ENCODE measurements around the gene SPATA46. TPM values are rescaled to one million over a fixed set of nuclear protein-coding genes. Genes with fewer than 3 reads are reported as not detected.
"Not testable (repeated sequence)": the region's sequence is repeated elsewhere in the genome, so short reads cannot be mapped to it uniquely, and the experiment has no call there.

Gene SPATA46, protein sequence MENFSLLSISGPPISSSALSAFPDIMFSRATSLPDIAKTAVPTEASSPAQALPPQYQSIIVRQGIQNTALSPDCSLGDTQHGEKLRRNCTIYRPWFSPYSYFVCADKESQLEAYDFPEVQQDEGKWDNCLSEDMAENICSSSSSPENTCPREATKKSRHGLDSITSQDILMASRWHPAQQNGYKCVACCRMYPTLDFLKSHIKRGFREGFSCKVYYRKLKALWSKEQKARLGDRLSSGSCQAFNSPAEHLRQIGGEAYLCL
- total RNA-seq: not detected

DNA sequence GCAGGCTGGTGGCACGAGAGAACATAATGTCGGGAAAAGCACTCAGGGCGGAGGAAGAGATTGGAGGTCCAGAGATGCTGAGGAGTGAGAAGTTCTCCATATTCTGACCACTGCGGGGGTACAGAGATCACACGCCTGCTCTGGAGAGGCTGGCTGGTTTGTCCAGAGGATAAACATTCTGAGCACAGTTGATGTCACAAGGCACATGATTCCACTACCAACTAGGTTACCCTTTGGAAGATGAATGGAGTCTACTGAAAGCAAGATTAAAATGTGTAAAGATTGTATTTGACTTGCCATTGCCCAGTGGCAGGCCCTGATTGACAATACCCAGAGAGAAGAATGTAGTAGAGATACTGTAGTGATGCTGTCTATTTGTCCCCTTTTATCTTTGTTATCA lies at the start of gene SPATA46:
Gene SPATA46 (minus strand): TSS at position 164 of the 400 bp plus-strand sequence. CDS start 64 bp downstream, at position 100.
- H3K9me3 ChIP-seq: no peaks in the 10 kb centered on the region
- DNase-seq: peak in 1 of 3 donors; percentile 14
- H3K27me3 ChIP-seq: no peaks in the 10 kb centered on the region
- H3K4me1 ChIP-seq: peaks cover 0 to 23% (median 4%) of the 10 kb centered on the region in 4 donors
- no peak within 1 kb of the TSS for H3K4me3 ChIP-seq
- H3K36me3 ChIP-seq: no peaks in the 10 kb centered on the region
- H3K27ac ChIP-seq: no peak within 1 kb of the TSS
- no peak for TF ChIP-seq POLR2A (IDR thresholded peaks at IDR 0.05)
- TF ChIP-seq, protein P1, sequence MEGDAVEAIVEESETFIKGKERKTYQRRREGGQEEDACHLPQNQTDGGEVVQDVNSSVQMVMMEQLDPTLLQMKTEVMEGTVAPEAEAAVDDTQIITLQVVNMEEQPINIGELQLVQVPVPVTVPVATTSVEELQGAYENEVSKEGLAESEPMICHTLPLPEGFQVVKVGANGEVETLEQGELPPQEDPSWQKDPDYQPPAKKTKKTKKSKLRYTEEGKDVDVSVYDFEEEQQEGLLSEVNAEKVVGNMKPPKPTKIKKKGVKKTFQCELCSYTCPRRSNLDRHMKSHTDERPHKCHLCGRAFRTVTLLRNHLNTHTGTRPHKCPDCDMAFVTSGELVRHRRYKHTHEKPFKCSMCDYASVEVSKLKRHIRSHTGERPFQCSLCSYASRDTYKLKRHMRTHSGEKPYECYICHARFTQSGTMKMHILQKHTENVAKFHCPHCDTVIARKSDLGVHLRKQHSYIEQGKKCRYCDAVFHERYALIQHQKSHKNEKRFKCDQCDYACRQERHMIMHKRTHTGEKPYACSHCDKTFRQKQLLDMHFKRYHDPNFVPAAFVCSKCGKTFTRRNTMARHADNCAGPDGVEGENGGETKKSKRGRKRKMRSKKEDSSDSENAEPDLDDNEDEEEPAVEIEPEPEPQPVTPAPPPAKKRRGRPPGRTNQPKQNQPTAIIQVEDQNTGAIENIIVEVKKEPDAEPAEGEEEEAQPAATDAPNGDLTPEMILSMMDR (IDR thresholded peaks at IDR 0.05): no peak

DNA sequence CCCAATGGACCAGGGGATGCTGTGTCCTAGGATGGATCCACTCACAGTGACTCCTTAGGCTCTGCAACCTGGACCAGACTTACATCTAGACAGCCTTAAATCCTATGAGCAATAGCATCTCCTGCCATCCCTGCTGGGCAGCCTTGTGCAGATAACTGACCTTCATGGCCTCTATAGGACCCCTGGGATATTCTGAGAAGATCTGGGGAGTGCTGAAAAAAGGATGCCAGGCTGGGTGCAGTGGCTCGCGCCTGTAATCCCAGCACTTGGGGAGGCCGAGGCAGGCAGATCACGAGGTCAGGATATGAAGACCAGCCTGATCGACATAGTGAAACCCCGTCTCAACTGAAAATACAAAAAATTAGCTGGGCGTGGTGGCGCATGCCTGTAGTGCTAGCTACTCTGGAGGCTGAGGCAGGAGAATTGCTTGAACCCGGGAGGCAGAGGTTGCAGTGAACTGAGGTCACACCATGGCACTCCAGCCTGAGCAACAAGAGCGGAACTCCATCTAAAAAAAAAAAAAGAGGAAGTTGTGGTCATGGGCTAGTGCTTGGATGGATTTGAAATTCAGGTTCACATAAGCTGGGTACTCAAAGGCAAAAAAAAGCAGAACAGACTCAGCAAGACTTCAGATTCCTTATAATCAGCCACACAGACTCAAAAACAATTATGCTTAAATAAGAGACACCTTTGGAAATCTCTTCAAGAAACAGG lies 46.2 kb upstream of the SPATA46 start:
- H3K36me3 ChIP-seq: peaks cover 0 to 5% (median 0%) of the 10 kb centered on the region in 3 donors
- DNase-seq: no peak
- H3K4me3 ChIP-seq: no peak overlapping the region
- no peaks in the 10 kb centered on the region for H3K27me3 ChIP-seq
- H3K4me1 ChIP-seq: no peaks in the 10 kb centered on the region
- H3K9me3 ChIP-seq: no peaks in the 10 kb centered on the region
- no peak for TF ChIP-seq POLR2A (IDR thresholded peaks at IDR 0.05)
- TF ChIP-seq, protein P1 (IDR thresholded peaks at IDR 0.05): no peak
- H3K27ac ChIP-seq: no peak overlapping the region

DNA sequence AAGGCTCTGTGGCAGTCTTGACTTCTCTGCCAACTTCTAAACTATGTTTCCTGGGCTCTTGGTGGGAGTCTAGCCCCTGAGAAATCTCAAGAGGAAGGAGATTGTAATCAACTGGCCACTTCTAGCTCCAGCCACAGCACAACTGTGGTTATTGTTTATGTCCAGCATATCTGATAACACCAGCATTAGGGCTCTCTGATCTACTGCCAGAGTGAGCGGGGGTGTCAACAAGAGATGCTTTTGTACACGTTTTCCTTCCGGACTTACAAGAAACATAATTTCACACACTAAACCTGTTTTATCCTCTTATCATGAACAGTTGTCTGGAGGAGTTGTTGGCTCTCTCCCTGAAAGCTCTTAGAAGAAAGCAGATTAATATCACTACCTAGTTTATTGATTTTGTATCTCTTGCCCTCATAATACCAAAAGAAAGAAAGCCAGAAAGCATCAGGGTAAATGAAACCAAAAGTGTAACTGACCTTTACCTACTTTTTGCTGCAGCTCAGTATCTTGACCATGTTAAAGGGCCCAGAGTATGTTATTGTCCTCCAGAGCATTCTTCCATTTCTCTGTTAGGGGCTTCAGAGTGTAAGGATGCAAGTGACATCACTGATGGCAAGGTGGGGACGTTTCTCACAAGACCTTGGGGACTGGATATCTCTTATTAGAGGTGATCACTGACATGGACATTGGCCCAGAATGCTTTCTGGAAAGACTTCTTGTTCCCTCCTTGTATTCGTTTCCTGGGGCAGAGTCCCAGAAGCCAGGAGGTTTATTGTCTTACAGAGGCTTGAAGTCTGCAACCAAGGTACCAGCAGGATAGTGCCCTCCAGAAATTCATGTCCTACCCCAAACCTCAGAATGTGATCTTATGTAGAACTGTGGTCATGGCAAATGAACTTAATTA lies 44.9 kb upstream of the SPATA46 start:
- Histone ChIP-seq H3K27me3 (no peaks in the 10 kb centered on the region), H3K4me3 (peak overlapping the region in 2 of 4 donors; percentile 9 to 40), H3K36me3 (peaks cover 0 to 5% (median 0%) of the 10 kb centered on the region in 3 donors), H3K9me3 (no peaks in the 10 kb centered on the region), H3K27ac (peak overlapping the region in 3 of 4 donors; percentile 66 to 84 (median 69)), H3K4me1 (no peaks in the 10 kb centered on the region)
- TF ChIP-seq, protein P1 (IDR thresholded peaks at IDR 0.05): no peak
- TF ChIP-seq POLR2A (IDR thresholded peaks at IDR 0.05): no peak
- peak in 1 of 3 donors; percentile 57 for DNase-seq

DNA sequence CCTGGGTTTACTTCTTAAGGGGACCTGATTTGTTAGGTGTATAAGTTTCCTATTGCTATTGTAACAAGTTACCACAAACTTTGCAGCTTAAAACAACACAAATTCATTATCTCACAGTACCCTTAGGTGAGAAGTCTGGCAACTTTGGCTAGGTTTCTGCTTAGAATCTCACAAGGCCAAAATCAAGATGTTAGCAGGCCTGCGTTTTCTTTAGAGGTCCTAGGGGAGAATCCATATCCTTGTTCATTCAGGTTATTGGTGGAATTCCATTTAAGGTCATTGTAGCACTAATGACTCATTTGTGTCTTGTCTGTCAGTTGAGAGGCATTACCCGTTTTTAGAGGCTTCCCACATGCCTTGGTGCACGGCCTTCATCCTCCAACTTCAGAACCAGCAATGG lies 43.5 kb upstream of the SPATA46 start:
- Histone ChIP-seq H3K4me3 (peak overlapping the region in 2 of 4 donors; percentile 40), H3K36me3 (peaks cover 0 to 5% (median 0%) of the 10 kb centered on the region in 3 donors), H3K9me3 (no peaks in the 10 kb centered on the region), H3K4me1 (no peaks in the 10 kb centered on the region), H3K27ac (peak overlapping the region in 3 of 4 donors; percentile 66 to 91 (median 84)), H3K27me3 (no peaks in the 10 kb centered on the region)
- TF ChIP-seq, protein P1 (IDR thresholded peaks at IDR 0.05): no peak
- no peak for TF ChIP-seq POLR2A (IDR thresholded peaks at IDR 0.05)
- no peak for DNase-seq

DNA sequence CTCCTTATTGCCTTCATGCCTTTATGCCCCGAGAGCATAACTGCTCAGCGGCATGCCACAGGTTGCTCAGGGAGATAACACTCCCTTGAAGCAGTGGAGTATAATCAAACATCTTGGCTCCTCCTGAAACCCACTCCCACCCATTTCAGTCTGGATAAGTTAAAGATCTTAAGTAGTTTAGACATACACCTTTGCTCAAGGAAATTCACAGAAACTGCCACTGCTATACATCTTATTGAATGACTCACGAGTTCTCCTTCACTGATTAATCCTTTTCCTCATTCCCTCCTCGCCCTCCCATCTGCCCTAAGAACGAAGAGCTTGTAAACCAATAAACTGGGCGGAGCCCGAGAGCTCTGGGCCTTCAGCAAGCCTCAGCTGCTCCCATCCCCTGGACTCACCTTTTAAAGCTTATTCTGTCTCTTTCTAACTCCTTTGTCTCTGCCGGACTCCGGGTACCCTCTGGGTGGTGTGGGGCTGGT lies 42.8 kb upstream of the SPATA46 start:
- not testable (repeated sequence) for H3K36me3 ChIP-seq, H3K4me1 ChIP-seq, H3K27me3 ChIP-seq, H3K9me3 ChIP-seq
- peak in 2 of 3 donors; percentile 75 to 82 for DNase-seq
- peak overlapping the region in 2 of 4 donors; percentile 40 for H3K4me3 ChIP-seq
- peak overlapping the region in 3 of 4 donors; percentile 66 to 91 (median 84) for H3K27ac ChIP-seq
- TF ChIP-seq POLR2A (IDR thresholded peaks at IDR 0.05): peak; percentile 33 to 75

DNA sequence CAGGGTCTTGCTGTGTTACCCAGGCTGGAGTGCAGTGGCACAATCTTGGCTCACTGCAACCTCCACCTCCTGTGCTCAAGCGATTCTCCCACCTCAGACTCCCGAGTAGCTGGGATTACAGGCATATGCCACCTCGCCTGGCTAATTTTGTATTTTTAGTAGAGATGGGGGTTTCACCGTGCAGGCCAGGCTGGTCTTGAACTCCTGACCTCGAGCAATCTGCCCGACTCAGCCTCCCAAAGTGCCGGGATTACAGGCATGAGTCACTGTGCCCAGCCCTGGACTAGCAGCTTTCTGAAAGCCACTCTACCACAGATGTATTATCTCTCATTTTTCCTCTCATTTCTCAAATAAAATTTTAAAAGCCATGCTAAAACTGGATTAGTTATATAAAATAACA lies 41.9 kb upstream of the SPATA46 start:
- not testable (repeated sequence) for H3K9me3 ChIP-seq, H3K27me3 ChIP-seq, H3K36me3 ChIP-seq, H3K4me3 ChIP-seq, H3K4me1 ChIP-seq
- H3K27ac ChIP-seq: peak overlapping the region in 2 of 4 donors; percentile 84 to 91
- DNase-seq: peak in 2 of 3 donors; percentile 56 to 59
